Stomach (tissue), 9 donors: ENCODE data around the gene SYNPO2. TPM values are rescaled to one million over a fixed set of nuclear protein-coding genes. Genes with fewer than 3 reads are reported as not detected.

Source experiments
- DNase-seq, 2 donors: peaks; one replicate each; pipeline versions ENCODE4 v3.0.0 to v3.0.0-alpha.2; 2013 to 2019
- H3K27ac ChIP-seq, 5 donors: fragments of 200-600 bp in 4 of 5; sonication (generic) in 4 of 5; one replicate each; pipeline ENCODE4 v1.5.1; 2013 to 2019; ENCODE audit warnings: mild to moderate bottlenecking in 1 of 5, moderate library complexity in 1 of 5
- H3K27me3 ChIP-seq, 3 donors: fragments of 200-600 bp; sonication (generic); one replicate each; pipeline ENCODE4 v1.5.1; 2017 to 2019; ENCODE audit warnings: mixed run types in 1 of 3
- H3K36me3 ChIP-seq, 4 donors: fragments of 200-600 bp; sonication (generic); 1 replicate in 3 of 4; 2 replicates in 1 of 4; pipeline ENCODE4 v1.5.1; 2016 to 2019
- H3K4me1 ChIP-seq, 4 donors: fragments of 200-600 bp; sonication (generic); one replicate each; pipeline ENCODE4 v1.5.1; 2016 to 2019
- H3K4me3 ChIP-seq, 4 donors: fragments of 200-600 bp; sonication (generic) in 3 of 4; one replicate each; pipeline ENCODE4 v1.5.1; 2016 to 2019; ENCODE audit warnings: mild to moderate bottlenecking in 1 of 4
- H3K9me3 ChIP-seq, 4 donors: fragments of 200-600 bp; sonication (generic); one replicate each; pipeline ENCODE4 v1.5.1; 2016 to 2019
- CTCF ChIP-seq, 7 experiments: fragments of 450-650 bp in 4 of 7; fragments of 200-600 bp in 3 of 7; sonication (generic) in 3 of 7; IDR thresholded peaks; one replicate each; pipeline ENCODE4 v1.5.1; 2016 to 2019; ENCODE audit warnings: antibody characterized with exemption in 7 of 7, control low read depth in 2 of 7, mild to moderate bottlenecking in 1 of 7
- EP300 ChIP-seq: sonication (generic); formaldehyde crosslinking; IDR thresholded peaks from one replicate; pipeline ENCODE4 v1.6.1; 2017; ENCODE audit warnings: antibody characterized with exemption
- POLR2A ChIP-seq, 4 donors: fragments of 450-650 bp; IDR thresholded peaks; one replicate each; pipeline ENCODE4 v1.6.1; 2016; ENCODE audit warnings: antibody characterized with exemption in 4 of 4, control low read depth in 2 of 4, mild to moderate bottlenecking in 1 of 4, moderate library complexity in 1 of 4
- POLR2AphosphoS5 ChIP-seq, 3 donors: sonication (generic); formaldehyde crosslinking; IDR thresholded peaks; one replicate each; pipeline ENCODE4 v1.6.1; 2016; ENCODE audit warnings: antibody characterized with exemption in 3 of 3
- WGBS, 5 donors: extraction: QIAGEN DNeasy Blood & Tissue Kit in 3 of 5; methylation state at CpG; one replicate each; pipeline versions ENCODE4 v1.1.5 to v1.1.7; 2013 to 2018; 5-methylcytosine and 5-hydroxymethylcytosine counted together
- intact Hi-C: fragments of 100-400 bp; cut with DNase I; formaldehyde crosslinking; loops from one replicate; pipeline ENCODE4 v1.15.1; 2023; ENCODE audit warnings: low total_unique reads
- polyA plus RNA-seq, 3 donors: library from polyadenylated mRNA; stranded (reverse); fragments of 200-250 nt; gene quantifications; one replicate each; pipeline ENCODE4 v1.2.3, GENCODE V29; 2013
- total RNA-seq, 5 donors: library from RNA; depleted of rRNA; stranded (reverse); fragments of >200 nt; gene quantifications; one replicate each; pipeline versions ENCODE4 v1.1.0 to v1.2.3, GENCODE V29; 2014 to 2016
- donor health status: healthy with polysubstance abuse.
- donor health status: Bipolar disorder and iron deficiency.
- donor health status: healthy.

The SYNPO2 gene
- total and polyA plus RNA-seq, 8 donors, result 24.8 to 644 (median 150) TPM

- DNase-seq, result no peak
- 70 to 90% (median 80%) methylated on average over 2 of the region's 2 CpGs for WGBS, 5 donors
- Histone ChIP-seq H3K36me3 (no peaks in the 10 kb centered on the region), H3K27me3 (no peaks in the 10 kb centered on the region), H3K9me3 (no peaks in the 10 kb centered on the region), H3K4me1 (peaks cover 0 to 19% (median 4%) of the 10 kb centered on the region in 4 donors), H3K27ac (peak overlapping the region in 1 of 5 donors; percentile 65), H3K4me3 (no peak overlapping the region)
- intact Hi-C loops, result no loop called here
- TF ChIP-seq POLR2AphosphoS5 (IDR thresholded peaks at IDR 0.05) (no peak), CTCF (IDR thresholded peaks at IDR 0.05) (no peak), POLR2A (IDR thresholded peaks at IDR 0.05) (no peak)
Measured at GRCh38 chr4:118931786-118932185, 43.1 kb downstream of the SYNPO2 start.

- no peaks in the 10 kb centered on the region for H3K27me3 ChIP-seq
- intact Hi-C loops, result no loop called here
- no peak for TF ChIP-seq POLR2A (IDR thresholded peaks at IDR 0.05)
- TF ChIP-seq EP300, result no peak
- TF ChIP-seq CTCF (IDR thresholded peaks at IDR 0.05), result no peak
- TF ChIP-seq POLR2AphosphoS5 (IDR thresholded peaks at IDR 0.05), result no peak
- 81 to 90% (median 87%) methylated on average over 2 of the region's 2 CpGs for WGBS, 5 donors
- H3K36me3 ChIP-seq, result no peaks in the 10 kb centered on the region
- no peaks in the 10 kb centered on the region for H3K9me3 ChIP-seq
- H3K4me1 ChIP-seq, result peaks cover 0 to 16% (median 0%) of the 10 kb centered on the region in 4 donors
- H3K4me3 ChIP-seq, result no peak overlapping the region
- peak overlapping the region in 2 of 5 donors; percentile 42 to 81 for H3K27ac ChIP-seq
- DNase-seq, result no peak
Measured at GRCh38 chr4:118935819-118936218, 47.2 kb downstream of the SYNPO2 start.

- Histone ChIP-seq H3K27me3 (no peaks in the 10 kb centered on the region), H3K4me3 (no peak overlapping the region), H3K27ac (peak overlapping the region in 3 of 5 donors; percentile 23 to 81 (median 42)), H3K4me1 (peaks cover 0 to 22% (median under 1%) of the 10 kb centered on the region in 4 donors), H3K36me3 (no peaks in the 10 kb centered on the region), H3K9me3 (no peaks in the 10 kb centered on the region)
- DNase-seq, result no peak
- intact Hi-C loops, result no loop called here
- TF ChIP-seq POLR2A (IDR thresholded peaks at IDR 0.05) (no peak), EP300 (no peak), POLR2AphosphoS5 (IDR thresholded peaks at IDR 0.05) (no peak), CTCF (IDR thresholded peaks at IDR 0.05) (no peak)
- 54 to 74% (median 68%) methylated on average over 3 of the region's 3 CpGs for WGBS, 5 donors
Measured at GRCh38 chr4:118936406-118936805, 47.8 kb downstream of the SYNPO2 start.

- Histone ChIP-seq H3K9me3 (no peaks in the 10 kb centered on the region), H3K27me3 (no peaks in the 10 kb centered on the region), H3K27ac (peak overlapping the region in 4 of 5 donors; percentile 53 to 81 (median 76)), H3K4me1 (peaks cover 0 to 31% (median 8%) of the 10 kb centered on the region in 4 donors), H3K36me3 (no peaks in the 10 kb centered on the region), H3K4me3 (no peak overlapping the region)
- WGBS, 5 donors, result 63 to 82% (median 77%) methylated on average over 10 of the region's 10 CpGs
- TF ChIP-seq POLR2AphosphoS5 (IDR thresholded peaks at IDR 0.05), result peak in 1 of 3 donors; percentile 11
- no peak for TF ChIP-seq CTCF (IDR thresholded peaks at IDR 0.05)
- no peak for TF ChIP-seq POLR2A (IDR thresholded peaks at IDR 0.05)
- no peak for TF ChIP-seq EP300
- intact Hi-C loops, result no loop called here
- DNase-seq, result peak in 1 of 2 donors; percentile 31
Measured at GRCh38 chr4:118939169-118939783, 50.6 kb downstream of the SYNPO2 start.
